Peyer's patch (tissue), 4 donors: ENCODE results near the gene SIX3.

Experiments used
- POLR2A ChIP-seq, 2 donors: fragments of 450-650 bp; IDR thresholded peaks; one replicate each; pipeline ENCODE4 v1.5.1; 2017; ENCODE audit warnings: antibody characterized with exemption in 2 of 2, mild to moderate bottlenecking in 2 of 2, moderate library complexity in 2 of 2
- TF ChIP-seq, protein P1 (sequence below), 6 experiments: fragments of 450-650 bp in 4 of 6; fragments of 200-600 bp in 2 of 6; sonication (generic) in 1 of 6; IDR thresholded peaks; one replicate each; pipeline ENCODE4 v1.5.1; 2017 to 2019; ENCODE audit warnings: antibody characterized with exemption in 6 of 6, mild to moderate bottlenecking in 3 of 6, moderate library complexity in 1 of 6

DNA sequence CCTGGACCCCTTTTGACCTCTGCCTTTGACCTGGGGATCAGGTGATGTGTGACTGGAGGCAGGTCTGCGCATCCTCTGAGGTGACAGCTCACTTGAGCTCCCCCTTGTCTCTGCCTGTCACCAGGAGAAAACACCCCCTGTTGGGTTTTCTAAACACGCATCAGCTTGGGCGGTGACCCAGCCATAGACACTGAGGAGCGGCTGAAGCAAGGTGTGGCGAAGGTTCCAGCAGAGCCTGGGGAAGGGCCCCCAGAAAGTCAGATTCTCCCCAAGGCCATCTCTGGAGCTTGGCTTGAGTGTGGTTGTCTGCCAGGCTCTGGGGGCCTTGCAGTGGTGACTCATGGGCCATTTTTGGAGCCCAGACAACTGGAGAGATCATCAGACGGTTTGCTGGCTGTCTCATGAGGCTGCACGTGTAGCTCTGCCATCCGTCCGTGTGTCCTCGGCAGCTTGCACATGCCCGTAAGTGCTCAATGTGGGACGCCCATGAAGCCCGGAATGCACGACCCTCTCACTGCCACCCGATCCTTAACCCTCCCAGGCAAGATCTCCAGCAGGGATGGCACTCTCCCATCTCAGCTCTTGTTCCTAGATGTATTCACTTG is 29.4 kb downstream of the SIX3 start:
- TF ChIP-seq, protein P1, sequence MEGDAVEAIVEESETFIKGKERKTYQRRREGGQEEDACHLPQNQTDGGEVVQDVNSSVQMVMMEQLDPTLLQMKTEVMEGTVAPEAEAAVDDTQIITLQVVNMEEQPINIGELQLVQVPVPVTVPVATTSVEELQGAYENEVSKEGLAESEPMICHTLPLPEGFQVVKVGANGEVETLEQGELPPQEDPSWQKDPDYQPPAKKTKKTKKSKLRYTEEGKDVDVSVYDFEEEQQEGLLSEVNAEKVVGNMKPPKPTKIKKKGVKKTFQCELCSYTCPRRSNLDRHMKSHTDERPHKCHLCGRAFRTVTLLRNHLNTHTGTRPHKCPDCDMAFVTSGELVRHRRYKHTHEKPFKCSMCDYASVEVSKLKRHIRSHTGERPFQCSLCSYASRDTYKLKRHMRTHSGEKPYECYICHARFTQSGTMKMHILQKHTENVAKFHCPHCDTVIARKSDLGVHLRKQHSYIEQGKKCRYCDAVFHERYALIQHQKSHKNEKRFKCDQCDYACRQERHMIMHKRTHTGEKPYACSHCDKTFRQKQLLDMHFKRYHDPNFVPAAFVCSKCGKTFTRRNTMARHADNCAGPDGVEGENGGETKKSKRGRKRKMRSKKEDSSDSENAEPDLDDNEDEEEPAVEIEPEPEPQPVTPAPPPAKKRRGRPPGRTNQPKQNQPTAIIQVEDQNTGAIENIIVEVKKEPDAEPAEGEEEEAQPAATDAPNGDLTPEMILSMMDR (IDR thresholded peaks at IDR 0.05) = no peak
- TF ChIP-seq POLR2A (IDR thresholded peaks at IDR 0.05) = no peak
